ENCODE data around the gene ARHGAP15.

DNA sequence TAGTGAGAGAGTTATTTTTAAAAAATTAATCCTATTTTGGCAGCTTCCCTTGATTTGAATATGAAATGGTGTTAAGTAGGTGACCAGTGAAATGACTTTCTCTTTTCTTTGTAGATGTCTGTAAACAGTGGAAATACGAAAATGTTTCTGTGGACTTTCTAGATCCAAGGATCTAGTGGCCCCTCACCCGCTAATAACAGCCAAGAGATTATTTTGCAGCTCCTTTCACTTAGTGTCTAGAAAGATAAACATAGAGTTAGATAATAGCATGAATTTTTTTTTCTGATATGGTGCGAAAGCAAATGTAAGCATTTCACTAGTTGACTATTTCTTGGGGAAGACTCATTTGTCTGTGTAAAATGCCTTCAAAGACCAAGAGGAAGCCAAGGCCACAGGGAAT lies 57.7 kb downstream of the ARHGAP15 start:
- TF ChIP-seq YY1 (IDR thresholded peaks at IDR 0.05; ENCODE audit: insufficient read depth, insufficient read length) (no peak), ZNF274 (IDR thresholded peaks at IDR 0.05; ENCODE audit: low read depth, low read length) (no peak)

Measured in NT2/D1 (cell line).